H9 (cell line): ENCODE measurements around the gene NKAPL. TPM values are rescaled to one million over a fixed set of nuclear protein-coding genes. Genes with fewer than 3 reads are reported as not detected.

Source experiments
- DNase-seq: peaks from one replicate; pipeline ENCODE4 v3.0.0-alpha.2; 2017
- H2AFZ ChIP-seq: one replicate; pipeline ENCODE4 v1.6.1; 2013; ENCODE audit warnings: mild to moderate bottlenecking, low read length, control low read depth, moderate library complexity
- H2AK5ac ChIP-seq: 2 replicates; pipeline ENCODE4 v1.6.1; 2013; ENCODE audit warnings: low read length, control low read depth, mixed read lengths; ENCODE audit not compliant: insufficient read length
- H2BK120ac ChIP-seq: one replicate; pipeline ENCODE4 v1.6.1; 2013; ENCODE audit warnings: low read depth, mild to moderate bottlenecking, low read length, control low read depth, inconsistent platforms; ENCODE audit not compliant: poor library complexity, severe bottlenecking
- H2BK12ac ChIP-seq: 2 replicates; pipeline ENCODE4 v1.6.1; 2013; ENCODE audit warnings: low read length, control low read depth, mixed read lengths, low read depth; ENCODE audit not compliant: insufficient read length
- H2BK15ac ChIP-seq: 2 replicates; pipeline ENCODE4 v1.6.1; 2013; ENCODE audit warnings: low read depth, low read length, control low read depth
- H2BK20ac ChIP-seq: one replicate; pipeline ENCODE4 v1.6.1; 2013; ENCODE audit warnings: low read depth, mild to moderate bottlenecking, low read length, control low read depth, inconsistent platforms; ENCODE audit not compliant: poor library complexity, severe bottlenecking
- H2BK5ac ChIP-seq: 2 replicates; pipeline ENCODE4 v1.6.1; 2013; ENCODE audit warnings: low read length, control low read depth, mixed read lengths; ENCODE audit not compliant: insufficient read length
- H3K14ac ChIP-seq: 2 replicates; pipeline ENCODE4 v1.6.1; 2013; ENCODE audit warnings: low read length, control low read depth; ENCODE audit not compliant: insufficient read depth
- H3K18ac ChIP-seq: 2 replicates; pipeline ENCODE4 v1.6.1; 2013; ENCODE audit warnings: low read depth, mild to moderate bottlenecking, mixed read lengths, low read length, control low read depth; ENCODE audit not compliant: insufficient read length
- H3K23ac ChIP-seq: 2 replicates; pipeline ENCODE4 v1.6.1; 2013; ENCODE audit warnings: low read length, control low read depth, mixed read lengths, low read depth; ENCODE audit not compliant: insufficient read length
- H3K23me2 ChIP-seq: 2 replicates; pipeline ENCODE4 v1.6.1; 2013; ENCODE audit warnings: low read depth, mild to moderate bottlenecking, mixed read lengths, low read length, control low read depth; ENCODE audit not compliant: insufficient read length, poor library complexity, severe bottlenecking
- H3K27ac ChIP-seq: 2 replicates; pipeline ENCODE4 v1.5.1; 2013; ENCODE audit warnings: low read length, control low read depth, mixed read lengths, low read depth; ENCODE audit not compliant: insufficient read length
- H3K27me3 ChIP-seq: 2 replicates; pipeline ENCODE4 v1.6.1; 2013; ENCODE audit warnings: low read length, control low read depth, inconsistent platforms; ENCODE audit not compliant: insufficient read depth
- H3K4ac ChIP-seq: 2 replicates; pipeline ENCODE4 v1.6.1; 2013; ENCODE audit warnings: low read depth, mild to moderate bottlenecking, control low read depth, inconsistent platforms, low read length, moderate library complexity
- H3K4me1 ChIP-seq: 2 replicates; pipeline ENCODE4 v1.6.1; 2013; ENCODE audit warnings: low read length, control low read depth, inconsistent platforms; ENCODE audit not compliant: insufficient read depth
- H3K4me2 ChIP-seq: 2 replicates; pipeline ENCODE4 v1.6.1; 2013; ENCODE audit warnings: low read length, control low read depth, mixed read lengths; ENCODE audit not compliant: insufficient read length, insufficient read depth
- H3K56ac ChIP-seq: 2 replicates; pipeline ENCODE4 v1.6.1; 2013; ENCODE audit warnings: low read depth, mild to moderate bottlenecking, mixed read lengths, low read length, control low read depth; ENCODE audit not compliant: insufficient read length
- H3K79me1 ChIP-seq: 2 replicates; pipeline ENCODE4 v1.6.1; 2013; ENCODE audit warnings: low read depth, mild to moderate bottlenecking, moderate library complexity, low read length, control low read depth, inconsistent platforms; ENCODE audit not compliant: insufficient read depth, poor library complexity, severe bottlenecking
- H3K79me2 ChIP-seq: 2 replicates; pipeline ENCODE4 v1.6.1; 2013; ENCODE audit warnings: low read length, control low read depth, inconsistent platforms; ENCODE audit not compliant: insufficient read depth
- H3K9ac ChIP-seq: 2 replicates; pipeline ENCODE4 v1.6.1; 2013; ENCODE audit warnings: low read length, control low read depth, mixed read lengths; ENCODE audit not compliant: insufficient read length; ENCODE audit errors: extremely low read depth
- H3K9me3 ChIP-seq: one replicate; pipeline ENCODE4 v1.6.1; 2013; ENCODE audit warnings: low read depth, low read length, inconsistent platforms; ENCODE audit not compliant: control insufficient read depth
- H3T11ph ChIP-seq: one replicate; pipeline ENCODE4 v1.6.1; 2013; ENCODE audit warnings: mild to moderate bottlenecking, low read length, control low read depth, inconsistent platforms
- H4K20me1 ChIP-seq: one replicate; pipeline ENCODE4 v1.6.1; 2013; ENCODE audit not compliant: control insufficient read depth, insufficient read length, insufficient read depth
- H4K5ac ChIP-seq: 2 replicates; pipeline ENCODE4 v1.6.1; 2013; ENCODE audit warnings: low read depth, mild to moderate bottlenecking, mixed read lengths, low read length, control low read depth; ENCODE audit not compliant: insufficient read length
- H4K8ac ChIP-seq: replicated peaks from 2 replicates; pipeline ENCODE4 v1.6.1; 2013; ENCODE audit warnings: low read length, control low read depth, mixed read lengths, low read depth; ENCODE audit not compliant: insufficient read length
- H4K91ac ChIP-seq: 2 replicates; pipeline ENCODE4 v1.6.1; 2013; ENCODE audit warnings: low read depth, mild to moderate bottlenecking, moderate library complexity, mixed read lengths, low read length, control low read depth; ENCODE audit not compliant: insufficient read length
- H3K27ac Mint-ChIP-seq, 3 experiments: 2 replicates in 2 of 3; 3 replicates in 1 of 3; pipeline ENCODE4 v1.8.0; 2020 to 2021; ENCODE audit warnings: mixed read lengths in 3 of 3, mild to moderate bottlenecking in 1 of 3, moderate library complexity in 1 of 3
- H3K27me3 Mint-ChIP-seq: 2 replicates; pipeline ENCODE4 v1.8.0; 2021; ENCODE audit warnings: low read depth, mild to moderate bottlenecking, moderate library complexity, mixed read lengths
- H3K36me3 Mint-ChIP-seq, 3 experiments: 2 replicates in 2 of 3; 3 replicates in 1 of 3; pipeline ENCODE4 v1.8.0; 2020 to 2021; ENCODE audit warnings: low read depth in 3 of 3, mixed read lengths in 3 of 3; ENCODE audit not compliant: insufficient read depth in 1 of 3
- H3K4me1 Mint-ChIP-seq, 2 experiments: 2 replicates each; pipeline ENCODE4 v1.8.0; 2020; ENCODE audit warnings: mixed read lengths in 2 of 2
- H3K4me3 Mint-ChIP-seq, 2 experiments: 2 replicates in 1 of 2; 3 replicates in 1 of 2; pipeline ENCODE4 v1.8.0; 2020 to 2021; ENCODE audit warnings: mild to moderate bottlenecking in 2 of 2, mixed read lengths in 2 of 2, moderate library complexity in 1 of 2
- H3K9me3 Mint-ChIP-seq, 2 experiments: 2 replicates in 1 of 2; 3 replicates in 1 of 2; pipeline ENCODE4 v1.8.0; 2020; ENCODE audit warnings: mild to moderate bottlenecking in 2 of 2, mixed read lengths in 2 of 2, moderate library complexity in 1 of 2
- WGBS: extraction: QIAGEN DNeasy Blood & Tissue Kit; methylation state at CpG from one replicate; pipeline ENCODE4 v1.1.7; 2013; ENCODE audit warnings: missing lambda C conversion rate, low lambda C conversion rate, mixed read lengths; ENCODE audit not compliant: insufficient read length; ENCODE audit errors: extremely low coverage; 5-methylcytosine and 5-hydroxymethylcytosine counted together
- total RNA-seq: library from RNA; stranded (reverse); gene quantifications from 2 replicates; pipeline ENCODE4 v1.2.1, GENCODE V29; 2021
- TF ChIP-seq, protein P1 (sequence below): fragments of 200-600 bp; sonication (generic); conservative IDR thresholded peaks from 3 replicates; pipeline ENCODE4 v1.8.0; 2021; ENCODE audit warnings: antibody characterized with exemption, mild to moderate bottlenecking

The NKAPL gene
- total RNA-seq, 1 experiment from 2014 or later = not detected

DNA sequence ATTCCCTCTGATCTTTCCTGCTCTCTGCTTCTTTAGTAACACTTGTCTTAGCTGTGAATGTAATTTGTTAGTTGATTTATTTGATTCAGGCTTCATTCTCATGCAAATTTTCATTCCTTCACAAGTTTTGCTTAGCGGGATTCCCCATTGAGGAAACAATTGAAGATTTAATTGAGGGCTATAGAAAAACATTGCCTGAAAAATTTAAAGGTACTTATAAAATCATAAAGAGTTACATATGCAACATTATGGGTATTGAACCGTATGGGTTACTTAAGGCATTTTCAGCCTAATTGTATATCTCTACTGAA, 45.9 kb upstream of the NKAPL start:
- Mint-ChIP-seq H3K9me3 (peaks cover 0 to 3% of the 10 kb centered on the region in 2 experiments; a peak in 1 of 5 replicates), H3K27me3 (peaks cover 86% of the 10 kb centered on the region), H3K4me1 (peaks cover 11 to 39% of the 10 kb centered on the region in 2 experiments), H3K27ac (peak overlapping the region in 1 of 3 experiments; percentile 53; a peak in 2 of 7 replicates), H3K4me3 (peak overlapping the region; percentile 82 to 91; a peak in 4 of 5 replicates), H3K36me3 (no peaks in the 10 kb centered on the region; a peak in 1 of 7 replicates)
- TF ChIP-seq, protein P1, sequence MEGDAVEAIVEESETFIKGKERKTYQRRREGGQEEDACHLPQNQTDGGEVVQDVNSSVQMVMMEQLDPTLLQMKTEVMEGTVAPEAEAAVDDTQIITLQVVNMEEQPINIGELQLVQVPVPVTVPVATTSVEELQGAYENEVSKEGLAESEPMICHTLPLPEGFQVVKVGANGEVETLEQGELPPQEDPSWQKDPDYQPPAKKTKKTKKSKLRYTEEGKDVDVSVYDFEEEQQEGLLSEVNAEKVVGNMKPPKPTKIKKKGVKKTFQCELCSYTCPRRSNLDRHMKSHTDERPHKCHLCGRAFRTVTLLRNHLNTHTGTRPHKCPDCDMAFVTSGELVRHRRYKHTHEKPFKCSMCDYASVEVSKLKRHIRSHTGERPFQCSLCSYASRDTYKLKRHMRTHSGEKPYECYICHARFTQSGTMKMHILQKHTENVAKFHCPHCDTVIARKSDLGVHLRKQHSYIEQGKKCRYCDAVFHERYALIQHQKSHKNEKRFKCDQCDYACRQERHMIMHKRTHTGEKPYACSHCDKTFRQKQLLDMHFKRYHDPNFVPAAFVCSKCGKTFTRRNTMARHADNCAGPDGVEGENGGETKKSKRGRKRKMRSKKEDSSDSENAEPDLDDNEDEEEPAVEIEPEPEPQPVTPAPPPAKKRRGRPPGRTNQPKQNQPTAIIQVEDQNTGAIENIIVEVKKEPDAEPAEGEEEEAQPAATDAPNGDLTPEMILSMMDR = no peak
- Histone ChIP-seq H3K9me3 (no peaks in the 10 kb centered on the region), H2BK15ac (no peak overlapping the region), H2AFZ (no peak overlapping the region), H3K9ac (no peak overlapping the region), H3K56ac (no peak overlapping the region), H2BK5ac (no peak overlapping the region), H3K27me3 (peaks cover 16% of the 10 kb centered on the region), H3K4me1 (no peaks in the 10 kb centered on the region), H3K23me2 (peaks cover 4% of the 10 kb centered on the region), H2AK5ac (no peak overlapping the region), H3T11ph (no peak overlapping the region), H3K4me2 (peak overlapping the region; percentile 66), H3K18ac (no peak overlapping the region), H3K79me1 (no peaks in the 10 kb centered on the region), H4K20me1 (no peaks in the 10 kb centered on the region), H4K5ac (no peak overlapping the region), H3K14ac (no peak overlapping the region), H2BK20ac (no peak overlapping the region), H3K4ac (no peak overlapping the region), H2BK12ac (no peak overlapping the region), H3K27ac (no peak overlapping the region), H4K91ac (no peak overlapping the region), H4K8ac (no peak overlapping the region), H2BK120ac (no peak overlapping the region), H3K23ac (no peak overlapping the region), H3K79me2 (no peaks in the 10 kb centered on the region)
- no peak for DNase-seq
- WGBS = no CpG with 5 or more reads among the region's 2 CpGs
